ENCODE results near the gene LDAH.
"Not testable (repeated sequence)": the region's sequence is repeated elsewhere in the genome, so short reads cannot be mapped to it uniquely, and the experiment has no call there.

Gene LDAH

DNA sequence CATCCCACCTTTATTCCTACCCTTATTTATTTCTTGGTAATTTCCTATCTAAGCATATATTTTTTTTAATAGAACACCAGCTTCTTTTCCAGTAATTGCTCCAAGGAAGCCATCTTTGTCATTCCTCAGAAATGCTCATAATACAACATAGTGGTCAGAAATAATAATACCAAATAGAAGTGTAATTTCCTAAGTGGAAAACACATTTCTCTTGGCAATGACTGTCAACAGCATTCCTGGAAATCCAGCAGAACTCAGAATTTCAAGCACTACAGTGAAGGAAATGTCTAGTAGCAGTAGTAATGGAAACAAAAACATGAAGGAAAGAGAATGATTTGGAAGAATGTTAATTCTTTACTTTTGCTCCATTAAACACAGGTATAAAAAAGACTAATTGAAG lies 99.4 kb downstream of the LDAH start:
- H3K36me3 ChIP-seq (ENCODE audit: insufficient read depth, insufficient read length, low read length), result peaks cover 18% of the 10 kb centered on the region
- DNase-seq (ENCODE audit: low read depth, low spot score), result no peak
- no peak overlapping the region for H3K9ac ChIP-seq (ENCODE audit: insufficient read length, low read depth)
- TF ChIP-seq SUZ12 (IDR thresholded peaks at IDR 0.05; ENCODE audit: extremely low read depth, insufficient read depth, insufficient read length) (no peak), ZNF274 (IDR thresholded peaks at IDR 0.05; ENCODE audit: low read depth, low read length) (no peak), YY1 (IDR thresholded peaks at IDR 0.05; ENCODE audit: insufficient read depth, insufficient read length) (no peak)
- H3K27me3 ChIP-seq (ENCODE audit: insufficient read depth, insufficient read length), result no peaks in the 10 kb centered on the region
- no peak overlapping the region for H3K4me3 ChIP-seq (ENCODE audit: insufficient read length, low read depth)
- no peaks in the 10 kb centered on the region for H3K4me1 ChIP-seq (ENCODE audit: insufficient read depth, insufficient read length)
- H3K9me3 ChIP-seq (ENCODE audit: insufficient read depth, low read length), result no peaks in the 10 kb centered on the region

- no peak for DNase-seq (ENCODE audit: low read depth, low spot score)
- Histone ChIP-seq H3K27me3 (ENCODE audit: insufficient read depth, insufficient read length) (no peaks in the 10 kb centered on the region), H3K4me1 (ENCODE audit: insufficient read depth, insufficient read length) (no peaks in the 10 kb centered on the region), H3K9ac (ENCODE audit: insufficient read length, low read depth) (no peak overlapping the region), H3K4me3 (ENCODE audit: insufficient read length, low read depth) (no peak overlapping the region), H3K36me3 (ENCODE audit: insufficient read depth, insufficient read length, low read length) (peaks cover 18% of the 10 kb centered on the region), H3K9me3 (ENCODE audit: insufficient read depth, low read length) (no peaks in the 10 kb centered on the region)
- TF ChIP-seq YY1 (IDR thresholded peaks at IDR 0.05; ENCODE audit: insufficient read depth, insufficient read length) (no peak), ZNF274 (IDR thresholded peaks at IDR 0.05; ENCODE audit: low read depth, low read length) (no peak), SUZ12 (IDR thresholded peaks at IDR 0.05; ENCODE audit: extremely low read depth, insufficient read depth, insufficient read length) (no peak)
Measured at GRCh38 chr2:20722592-20723240, 100.2 kb downstream of the LDAH start.

GRCh38 chr2:20717641-20718040 lies 105.3 kb downstream of the LDAH start:
- TF ChIP-seq YY1 (IDR thresholded peaks at IDR 0.05; ENCODE audit: insufficient read depth, insufficient read length), result no peak
- no peak for TF ChIP-seq SUZ12 (IDR thresholded peaks at IDR 0.05; ENCODE audit: extremely low read depth, insufficient read depth, insufficient read length)
- TF ChIP-seq ZNF274 (IDR thresholded peaks at IDR 0.05; ENCODE audit: low read depth, low read length), result no peak
- Histone ChIP-seq H3K4me3 (ENCODE audit: insufficient read length, low read depth) (no peak overlapping the region), H3K9me3 (ENCODE audit: insufficient read depth, low read length) (no peaks in the 10 kb centered on the region), H3K9ac (ENCODE audit: insufficient read length, low read depth) (no peak overlapping the region), H3K36me3 (ENCODE audit: insufficient read depth, insufficient read length, low read length) (no peaks in the 10 kb centered on the region), H3K4me1 (ENCODE audit: insufficient read depth, insufficient read length) (no peaks in the 10 kb centered on the region), H3K27me3 (ENCODE audit: insufficient read depth, insufficient read length) (no peaks in the 10 kb centered on the region)
- no peak for DNase-seq (ENCODE audit: low read depth, low spot score)

- not testable (repeated sequence) for H3K9ac ChIP-seq (ENCODE audit: insufficient read length, low read depth); H3K36me3 ChIP-seq (ENCODE audit: insufficient read depth, insufficient read length, low read length); H3K27me3 ChIP-seq (ENCODE audit: insufficient read depth, insufficient read length); DNase-seq (ENCODE audit: low read depth, low spot score); H3K4me3 ChIP-seq (ENCODE audit: insufficient read length, low read depth); H3K4me1 ChIP-seq (ENCODE audit: insufficient read depth, insufficient read length); H3K9me3 ChIP-seq (ENCODE audit: insufficient read depth, low read length)
Measured at GRCh38 chr2:20716164-20716563, 106.7 kb downstream of the LDAH start.

- not testable (repeated sequence) for H3K9me3 ChIP-seq (ENCODE audit: insufficient read depth, low read length)
Measured at GRCh38 chr2:20714412-20714811, 108.5 kb downstream of the LDAH start.

GRCh38 chr2:20713585-20713984 lies 109.3 kb downstream of the LDAH start:
- not testable (repeated sequence) for H3K27me3 ChIP-seq (ENCODE audit: insufficient read depth, insufficient read length); H3K4me3 ChIP-seq (ENCODE audit: insufficient read length, low read depth); H3K4me1 ChIP-seq (ENCODE audit: insufficient read depth, insufficient read length); H3K36me3 ChIP-seq (ENCODE audit: insufficient read depth, insufficient read length, low read length); H3K9me3 ChIP-seq (ENCODE audit: insufficient read depth, low read length); H3K9ac ChIP-seq (ENCODE audit: insufficient read length, low read depth); DNase-seq (ENCODE audit: low read depth, low spot score)

More at GRCh38 chr2:20714412-20714811, 108.5 kb downstream of the LDAH start:
- not testable (repeated sequence) for H3K36me3 ChIP-seq (ENCODE audit: insufficient read depth, insufficient read length, low read length); H3K4me3 ChIP-seq (ENCODE audit: insufficient read length, low read depth); H3K27me3 ChIP-seq (ENCODE audit: insufficient read depth, insufficient read length); H3K9ac ChIP-seq (ENCODE audit: insufficient read length, low read depth); DNase-seq (ENCODE audit: low read depth, low spot score); H3K4me1 ChIP-seq (ENCODE audit: insufficient read depth, insufficient read length)

- not testable (repeated sequence) for H3K36me3 ChIP-seq (ENCODE audit: insufficient read depth, insufficient read length, low read length)
Measured at GRCh38 chr2:20711641-20712040, 111.3 kb downstream of the LDAH start.

GRCh38 chr2:20707601-20708000 lies 115.3 kb downstream of the LDAH start:
- Histone ChIP-seq H3K9ac (ENCODE audit: insufficient read length, low read depth) (no peak overlapping the region), H3K4me1 (ENCODE audit: insufficient read depth, insufficient read length) (no peaks in the 10 kb centered on the region), H3K4me3 (ENCODE audit: insufficient read length, low read depth) (no peak overlapping the region), H3K36me3 (ENCODE audit: insufficient read depth, insufficient read length, low read length) (no peaks in the 10 kb centered on the region), H3K27me3 (ENCODE audit: insufficient read depth, insufficient read length) (no peaks in the 10 kb centered on the region), H3K9me3 (ENCODE audit: insufficient read depth, low read length) (no peaks in the 10 kb centered on the region)
- DNase-seq (ENCODE audit: low read depth, low spot score), result no peak
- TF ChIP-seq YY1 (IDR thresholded peaks at IDR 0.05; ENCODE audit: insufficient read depth, insufficient read length) (no peak), SUZ12 (IDR thresholded peaks at IDR 0.05; ENCODE audit: extremely low read depth, insufficient read depth, insufficient read length) (no peak), ZNF274 (IDR thresholded peaks at IDR 0.05; ENCODE audit: low read depth, low read length) (no peak)

More at GRCh38 chr2:20711641-20712040, 111.3 kb downstream of the LDAH start:
- not testable (repeated sequence) for DNase-seq (ENCODE audit: low read depth, low spot score); H3K9me3 ChIP-seq (ENCODE audit: insufficient read depth, low read length); H3K27me3 ChIP-seq (ENCODE audit: insufficient read depth, insufficient read length); H3K9ac ChIP-seq (ENCODE audit: insufficient read length, low read depth); H3K4me1 ChIP-seq (ENCODE audit: insufficient read depth, insufficient read length); H3K4me3 ChIP-seq (ENCODE audit: insufficient read length, low read depth)

Measured in NT2/D1 (cell line).